Liver (tissue), 3 donors: ENCODE measurements around the gene CCDC102B.

Source experiments
- CTCF ChIP-seq: fragments of 150-350 bp; IDR thresholded peaks from 2 replicates; pipeline ENCODE4 v1.5.1; 2017; ENCODE audit warnings: improper control_type of control experiment, low read depth, low read length; ENCODE audit not compliant: missing input control
- RAD21 ChIP-seq, 2 donors: IDR thresholded peaks; 2 replicates each; pipeline ENCODE4 v1.6.1; 2016; ENCODE audit warnings: antibody characterized with exemption in 2 of 2, mild to moderate bottlenecking in 2 of 2
- donor health status: healthy.
- donor health status: healthy.

- no peak for TF ChIP-seq CTCF
- TF ChIP-seq RAD21 (IDR thresholded peaks at IDR 0.05): peak; percentile 19 to 43
These were observed 273.8 kb downstream of the CCDC102B start for GRCh38 chr18:69071680-69072079.
